Stimulated activated CD8-positive, alpha-beta memory T cell treated with anti-CD3 and anti-CD28 coated beads, Interleukin-15, amount 100 ng/mL, for 24 hours (primary cell): ENCODE measurements around the gene KRTAP12-1.

Experiments used
- DNase-seq: peaks from one replicate; pipeline ENCODE4 v3.0.0-alpha.2; 2020; ENCODE audit warnings: low read depth

Gene KRTAP12-1

GRCh38 chr21:44681861-44682579 lies at the start of gene KRTAP12-1:
Gene KRTAP12-1, minus strand, starts transcription at chr21:44682163. Its CDS starts 40 bp downstream, at chr21:44682123.
- no peak for DNase-seq

DNA sequence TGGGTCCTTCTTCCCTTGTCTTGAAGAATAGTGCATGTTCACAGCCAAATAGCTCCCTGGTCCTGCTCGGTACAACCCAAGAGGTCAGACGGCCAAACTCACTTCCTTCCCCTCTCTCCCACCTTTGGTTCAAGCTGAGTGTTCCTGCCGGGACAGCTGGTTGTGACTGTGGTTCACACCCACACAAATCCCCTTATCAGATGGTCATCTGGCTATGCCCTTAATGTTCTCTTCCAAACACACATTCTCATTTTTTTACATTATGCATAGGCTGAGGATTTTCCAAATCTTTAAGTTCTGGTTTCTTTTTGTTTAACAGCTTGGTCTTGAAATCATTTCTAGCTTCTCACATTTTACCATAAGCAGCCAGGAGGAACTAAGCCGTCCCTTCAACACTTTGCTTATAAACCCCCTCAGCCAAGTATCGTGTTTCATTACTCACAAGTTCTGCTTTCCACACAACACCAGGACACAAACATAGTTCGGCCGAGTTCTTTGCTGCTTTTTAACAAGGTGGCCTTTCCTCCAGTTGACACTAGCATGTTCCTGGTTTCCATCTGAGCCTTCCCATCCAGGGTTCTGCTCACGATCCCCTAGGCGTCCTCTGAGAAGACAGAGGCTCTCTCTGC lies 49.1 kb upstream of the KRTAP12-1 start:
- no peak for DNase-seq

DNA sequence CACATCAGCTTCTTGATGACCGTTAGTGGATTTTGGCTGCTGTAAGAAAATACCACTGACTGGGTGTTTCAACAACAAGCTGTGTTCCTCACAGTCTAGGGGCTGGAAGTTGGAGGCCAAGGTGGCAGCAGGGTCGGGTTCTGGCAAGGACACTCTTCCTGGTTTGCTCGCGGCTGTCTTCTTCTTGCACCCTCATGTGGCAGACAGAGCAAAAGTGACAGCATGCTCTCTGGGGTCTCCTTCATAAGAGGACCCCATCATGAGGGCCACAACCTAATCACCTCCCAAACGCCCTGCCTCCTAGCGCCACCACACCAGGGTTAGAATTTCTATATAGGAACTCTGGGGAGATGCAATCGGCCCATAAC lies 48.0 kb upstream of the KRTAP12-1 start:
- no peak for DNase-seq

DNA sequence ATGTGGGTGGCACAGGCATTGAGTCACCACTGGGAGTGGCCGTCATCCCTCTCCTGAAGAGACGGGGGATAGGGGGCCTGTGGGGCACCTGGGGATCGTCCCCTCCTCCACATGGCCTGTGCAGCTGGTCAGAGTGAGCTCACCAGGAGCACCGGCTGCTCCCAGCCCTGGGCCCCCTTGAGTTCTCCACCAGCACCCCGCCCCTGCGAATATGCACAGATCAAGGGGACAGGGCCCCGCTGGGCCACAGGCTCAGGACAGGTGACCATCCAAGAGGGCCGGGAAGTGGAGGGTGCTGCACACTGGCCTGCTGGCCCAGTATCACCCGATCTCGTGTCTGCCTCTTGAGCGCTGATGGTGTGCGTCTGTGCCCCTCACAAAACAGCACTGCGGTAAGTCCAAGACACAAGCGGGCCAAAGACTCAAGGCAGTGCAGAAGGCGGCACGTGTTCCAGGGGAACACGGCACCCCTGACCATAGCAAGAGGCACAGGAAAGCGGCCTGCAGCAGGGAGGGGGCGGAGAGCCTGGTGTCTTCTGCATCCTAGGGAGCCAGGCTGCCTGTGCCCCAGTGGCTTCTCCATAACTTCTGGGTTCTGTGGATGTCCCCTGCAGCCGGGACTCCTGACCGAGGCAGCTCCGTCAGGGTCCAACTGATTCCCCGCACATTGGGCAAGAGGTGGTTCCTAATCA lies 47.5 kb upstream of the KRTAP12-1 start:
- DNase-seq, result no peak

- DNase-seq, result no peak
Measured at GRCh38 chr21:44728716-44729115, 46.8 kb upstream of the KRTAP12-1 start.

DNA sequence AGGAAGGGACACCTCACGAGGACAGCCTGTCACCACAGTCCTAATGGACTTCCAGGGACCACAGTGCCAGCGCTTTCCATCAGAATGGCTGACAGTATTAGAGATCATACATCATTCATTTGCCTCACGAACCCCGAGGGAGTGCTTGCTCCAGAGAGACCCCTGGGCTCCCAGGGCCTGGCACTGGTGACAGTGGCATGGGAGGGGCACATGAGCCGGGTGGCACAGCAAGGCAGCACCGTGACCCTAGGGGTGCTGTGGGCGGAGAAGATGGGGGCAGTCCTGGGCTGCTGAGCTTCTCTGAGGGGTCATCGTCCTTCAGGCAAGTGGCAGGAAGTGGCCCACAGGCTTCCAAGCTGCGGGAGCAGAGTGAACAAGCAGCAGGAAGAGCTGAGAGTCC lies 45.8 kb upstream of the KRTAP12-1 start:
- no peak for DNase-seq

DNA sequence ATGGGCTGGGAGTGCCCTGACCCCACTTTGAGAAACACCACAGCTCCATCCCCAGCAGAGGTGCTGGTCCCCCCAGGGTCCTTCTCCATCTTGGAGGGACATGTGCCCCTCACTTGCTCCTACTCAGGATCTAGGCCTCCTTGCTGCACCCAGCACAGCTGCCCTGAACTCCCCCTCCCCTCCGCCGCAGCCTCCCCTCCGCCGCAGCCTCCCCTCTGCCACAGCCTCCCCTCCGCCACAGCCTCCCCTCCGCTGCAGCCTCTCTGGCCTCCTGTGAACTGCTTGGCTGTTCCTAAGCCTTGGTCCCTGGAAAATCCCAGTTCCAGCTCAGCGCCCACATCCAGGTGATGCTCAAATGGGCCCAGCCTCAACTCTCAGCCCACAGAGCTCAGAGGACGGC lies 45.4 kb upstream of the KRTAP12-1 start:
- DNase-seq, result no peak

- no peak for DNase-seq
Measured at GRCh38 chr21:44726826-44727225, 44.9 kb upstream of the KRTAP12-1 start.

- no peak for DNase-seq
Measured at GRCh38 chr21:44724926-44725325, 43.0 kb upstream of the KRTAP12-1 start.

DNA sequence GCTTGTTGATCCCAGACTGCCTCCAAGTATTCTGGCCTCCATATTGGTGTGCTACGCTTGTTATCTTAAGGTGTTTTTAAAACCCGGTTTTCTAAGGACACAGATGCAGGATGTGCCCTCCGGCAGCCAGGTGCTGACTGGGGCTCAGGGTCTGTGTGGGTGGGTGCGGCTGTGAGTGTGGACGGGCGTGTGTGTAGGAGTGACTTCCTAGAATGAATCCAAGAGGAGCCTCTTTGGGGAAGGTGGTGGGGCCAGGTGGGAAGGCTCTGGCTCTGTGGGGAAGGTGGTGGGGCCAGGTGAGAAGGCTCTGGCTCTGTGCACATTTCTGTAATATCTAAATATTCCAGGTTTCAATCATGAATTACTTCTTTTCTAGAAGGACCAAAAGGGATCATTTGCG lies 42.2 kb upstream of the KRTAP12-1 start:
- no peak for DNase-seq

DNA sequence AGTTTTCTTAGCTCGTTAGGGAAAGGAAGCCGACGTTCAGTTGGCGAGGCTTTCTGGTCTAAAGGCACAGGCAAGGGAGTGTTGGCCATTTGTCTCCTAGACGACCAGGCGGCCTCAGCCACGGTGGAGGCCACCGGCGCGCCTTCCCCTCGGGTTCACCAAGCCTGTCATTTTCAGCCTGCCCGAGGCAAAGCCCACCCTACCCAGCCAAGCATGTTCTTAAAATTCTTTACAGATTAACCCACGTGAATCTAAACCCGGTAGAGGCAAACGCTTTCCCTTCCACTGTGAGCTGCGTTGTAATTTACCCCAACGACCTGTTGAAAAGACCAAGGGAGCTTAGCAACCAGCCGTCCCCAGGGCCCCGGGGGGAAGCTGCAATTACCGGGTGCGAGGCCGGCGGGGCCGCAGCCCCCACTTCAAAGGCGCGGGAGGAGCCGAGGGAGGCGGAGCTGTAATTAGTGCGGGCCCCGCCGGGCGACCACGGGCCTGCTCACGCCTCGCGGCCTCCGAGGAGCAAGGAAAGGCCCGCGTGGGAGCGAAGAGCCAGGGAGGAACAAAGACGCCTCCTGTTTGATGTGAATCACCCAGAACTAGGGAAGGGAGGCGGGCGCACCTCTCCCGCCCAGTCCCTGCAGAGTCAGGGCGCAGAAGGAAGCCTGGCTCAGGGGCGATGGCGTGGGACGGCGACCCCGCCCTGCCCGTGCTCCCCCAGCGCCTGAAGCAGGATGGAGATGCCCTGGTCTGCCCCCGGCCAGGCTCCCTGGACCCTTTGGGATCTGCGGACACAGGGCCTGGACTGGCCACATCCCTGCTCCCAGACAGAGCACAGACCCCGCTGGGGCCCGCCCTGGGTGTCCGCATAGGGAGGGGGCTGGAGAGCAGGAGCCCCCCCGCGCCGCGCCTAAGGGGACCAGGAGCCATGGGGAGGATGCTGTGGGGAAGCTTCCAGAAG lies 41.5 kb upstream of the KRTAP12-1 start:
- no peak for DNase-seq

GRCh38 chr21:44722731-44723130 lies 40.8 kb upstream of the KRTAP12-1 start:
- DNase-seq, result no peak

DNA sequence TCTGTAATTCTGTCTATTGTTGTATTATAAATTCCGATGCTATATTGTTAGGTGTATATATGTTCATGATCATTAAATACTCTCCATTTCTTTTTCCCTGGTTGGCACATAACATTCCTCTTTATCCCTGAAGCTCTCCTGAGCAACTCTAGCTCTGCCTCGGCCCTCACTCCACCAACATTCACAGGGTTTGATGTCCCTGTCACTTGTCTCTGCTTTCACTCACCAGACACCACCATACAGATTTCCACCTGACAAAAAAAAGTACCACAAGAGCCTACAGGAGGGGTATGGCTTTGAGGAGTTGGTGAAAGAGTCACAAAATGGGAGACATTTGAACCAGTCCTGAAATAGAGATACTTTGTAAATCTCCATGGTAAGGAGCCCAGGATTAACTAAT lies 38.2 kb upstream of the KRTAP12-1 start:
- no peak for DNase-seq

GRCh38 chr21:44718571-44718970 lies 36.6 kb upstream of the KRTAP12-1 start:
- DNase-seq, result no peak

DNA sequence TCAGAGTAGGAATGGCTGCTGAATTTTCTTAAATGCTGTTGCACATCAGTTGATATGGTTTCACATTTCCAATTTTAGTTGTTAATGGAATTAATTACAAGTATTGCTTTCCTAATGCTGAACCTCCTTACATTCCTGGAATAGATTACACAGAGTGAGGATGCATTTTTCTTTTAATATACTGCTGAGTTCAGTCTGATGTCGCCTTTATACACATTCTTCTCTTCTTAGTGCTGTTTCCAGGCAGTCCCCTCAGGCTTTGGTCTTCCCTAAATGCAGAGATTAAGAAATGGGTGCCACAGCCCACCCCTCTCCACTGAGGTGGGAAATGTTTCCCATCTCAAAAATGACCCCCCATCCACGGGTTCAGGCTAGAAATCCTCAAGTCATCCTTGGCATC lies 36.1 kb upstream of the KRTAP12-1 start:
- DNase-seq, result no peak

- no peak for DNase-seq
Measured at GRCh38 chr21:44716984-44717383, 35.0 kb upstream of the KRTAP12-1 start.

- no peak for DNase-seq
Measured at GRCh38 chr21:44714905-44715304, 32.9 kb upstream of the KRTAP12-1 start.

- DNase-seq, result no peak
Measured at GRCh38 chr21:44713846-44714245, 31.9 kb upstream of the KRTAP12-1 start.

GRCh38 chr21:44713130-44713529 lies 31.2 kb upstream of the KRTAP12-1 start:
- DNase-seq, result no peak

DNA sequence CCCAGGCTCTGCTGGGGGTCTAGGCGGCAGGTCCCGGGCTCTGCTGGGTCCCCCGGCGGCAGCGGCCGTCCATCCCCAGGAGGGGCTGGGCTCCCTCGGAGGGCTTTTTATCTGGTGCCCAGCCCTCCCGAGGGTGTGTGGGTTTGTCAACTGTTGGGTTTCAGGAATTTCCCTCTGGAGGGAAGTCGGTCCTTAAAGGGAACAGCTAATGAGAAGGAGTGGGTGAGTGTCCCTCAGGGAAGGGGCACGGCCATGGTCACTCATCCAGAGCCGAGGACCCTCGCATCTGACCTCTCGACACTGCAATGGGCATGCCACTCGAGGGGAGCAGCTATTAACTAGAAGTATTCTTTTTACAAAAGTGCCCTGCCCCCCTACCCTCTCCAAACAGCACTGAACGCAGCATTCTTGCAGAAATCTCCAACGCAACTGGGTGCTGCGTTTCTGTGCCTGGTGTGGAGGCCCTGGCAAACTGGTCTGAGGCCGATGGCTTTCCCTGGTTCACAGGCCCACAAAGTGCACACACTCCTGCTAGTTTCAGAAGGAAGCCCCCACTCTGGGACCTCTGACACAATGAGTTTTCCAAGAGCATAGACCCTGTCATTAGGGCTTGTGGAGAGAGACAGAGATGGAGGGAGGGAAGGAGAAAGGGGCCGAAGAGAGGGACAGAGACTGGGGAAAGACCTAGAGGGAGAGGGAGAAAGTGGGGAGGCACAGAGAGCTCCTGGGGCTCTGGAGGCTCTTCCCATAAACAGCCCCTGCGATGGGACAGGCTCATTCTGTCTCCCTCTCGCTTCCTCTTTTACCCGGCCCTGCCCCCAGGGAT lies 30.5 kb upstream of the KRTAP12-1 start:
- no peak for DNase-seq
